HCT116 (cell line): ENCODE data around the gene HIVEP3. TPM values are rescaled to one million over a fixed set of nuclear protein-coding genes. Genes with fewer than 3 reads are reported as not detected.

Experiments used
- ATAC-seq: fragments of 200-7000 bp; cut with Tn5 transposase; 2 replicates; pipeline ENCODE4 v1.9.1; 2020; ENCODE audit warnings: mild to moderate bottlenecking, moderate library complexity
- BruUV-seq: library from RNA; stranded (reverse); fragments of 400-500 nt; replicated peaks from 2 replicates; lab custom pipeline; 2021; lab: Mats Ljungman, UMichigan
- CTCF ChIA-PET: fragments of 300-600 bp; sonication (Branson Sonifier 250); formaldehyde crosslinking; loops from one replicate; lab custom pipeline; 2021; ENCODE audit warnings: antibody characterized with exemption; lab: Charles Lee
- POLR2A ChIA-PET: fragments of 300-600, 350-600 bp; sonication (Branson Sonifier 250); formaldehyde crosslinking; loops from one replicate; lab custom pipeline; 2021; ENCODE audit warnings: antibody characterized with exemption; lab: Charles Lee
- RAD21 ChIA-PET, 2 experiments: fragments of 300-600 bp; sonication (Branson Sonifier 250); formaldehyde crosslinking; loops; one replicate each; lab custom pipeline; 2023; ENCODE audit warnings: low total read pairs in 2 of 2; ENCODE audit not compliant: uncharacterized antibody in 2 of 2, unreplicated experiment in 2 of 2, low non-redundant PET in 1 of 2; lab: Charles Lee
- DNase-seq: peaks from one replicate; pipeline ENCODE4 v3.0.0-alpha.2; 2010; ENCODE audit warnings: low read depth, low spot score
- H2AFZ ChIP-seq: fragments of 200-600 bp; shearing (Covaris generic), sonication (generic); 2 replicates; pipeline ENCODE4 v1.6.1; 2017; ENCODE audit warnings: low read depth, mixed run types, mixed read lengths, antibody characterized with exemption, low read length; ENCODE audit not compliant: poor library complexity, severe bottlenecking
- H3K27ac ChIP-seq: 2 replicates; pipeline ENCODE4 v1.5.1; 2012; ENCODE audit warnings: low read depth, low read length
- H3K27me3 ChIP-seq: fragments of 200-600 bp; sonication (generic); 2 replicates; pipeline ENCODE4 v1.6.1; 2016; ENCODE audit warnings: mixed run types, low read length, mixed read lengths; ENCODE audit not compliant: insufficient read depth
- H3K36me3 ChIP-seq, 2 experiments: fragments of 200-500 bp in 1 of 2; fragments of 200-600 bp in 1 of 2; sonication (Bioruptor generic) in 1 of 2; sonication (generic) in 1 of 2; 2 replicates each; pipeline versions ENCODE4 v1.5.1 to v1.6.1; 2014 to 2016; ENCODE audit warnings: low read length in 2 of 2, inconsistent platforms in 1 of 2, mixed read lengths in 1 of 2, mixed run types in 1 of 2; ENCODE audit not compliant: insufficient read depth in 2 of 2, control insufficient read depth in 1 of 2
- H3K4me1 ChIP-seq, 2 experiments: fragments of 200-600 bp in 1 of 2; sonication (generic) in 1 of 2; 2 replicates each; pipeline versions ENCODE4 v1.5.1 to v1.6.1; 2012 to 2017; ENCODE audit warnings: low read length in 2 of 2, inconsistent platforms in 1 of 2, mild to moderate bottlenecking in 1 of 2, mixed read lengths in 1 of 2, mixed run types in 1 of 2, moderate library complexity in 1 of 2; ENCODE audit not compliant: insufficient read depth in 2 of 2, control insufficient read depth in 1 of 2
- H3K4me2 ChIP-seq: fragments of 200-600 bp; sonication (generic); 2 replicates; pipeline ENCODE4 v1.6.1; 2017; ENCODE audit warnings: mixed run types, low read length, mixed read lengths
- H3K4me3 ChIP-seq, 2 experiments: fragments of 200-600 bp in 1 of 2; sonication (generic) in 1 of 2; replicated peaks in 1 of 2; 2 replicates each; pipeline ENCODE4 v1.5.1; 2011 to 2016; ENCODE audit warnings: low read length in 2 of 2, control low read depth in 1 of 2, low read depth in 1 of 2, mild to moderate bottlenecking in 1 of 2, mixed read lengths in 1 of 2, mixed run types in 1 of 2
- H3K79me2 ChIP-seq: fragments of 200-600 bp; sonication (generic); 2 replicates; pipeline ENCODE4 v1.6.1; 2017; ENCODE audit warnings: mild to moderate bottlenecking, mixed run types, low read length, moderate library complexity, mixed read lengths; ENCODE audit not compliant: insufficient read depth
- H3K9ac ChIP-seq: fragments of 200-600 bp; sonication (generic); 2 replicates; pipeline ENCODE4 v1.6.1; 2016; ENCODE audit warnings: low read length, mixed read lengths
- H3K9me2 ChIP-seq: fragments of 200-600 bp; sonication (generic), shearing (Covaris generic); 2 replicates; pipeline ENCODE4 v1.6.1; 2017; ENCODE audit warnings: mixed run types, mild to moderate bottlenecking, moderate library complexity; ENCODE audit not compliant: insufficient read depth
- H3K9me3 ChIP-seq, 2 experiments: fragments of 200-500 bp in 1 of 2; fragments of 200-600 bp in 1 of 2; sonication (Bioruptor generic) in 1 of 2; sonication (generic) in 1 of 2; 2 replicates each; pipeline ENCODE4 v1.6.1; 2014 to 2017; ENCODE audit warnings: low read length in 2 of 2, mixed read lengths in 2 of 2, inconsistent platforms in 1 of 2, low read depth in 1 of 2, mild to moderate bottlenecking in 1 of 2, mixed run types in 1 of 2, moderate library complexity in 1 of 2; ENCODE audit not compliant: control insufficient read depth in 1 of 2, insufficient read depth in 1 of 2
- H4K20me1 ChIP-seq: fragments of 200-600 bp; sonication (generic), shearing (Covaris generic); 2 replicates; pipeline ENCODE4 v1.6.1; 2017; ENCODE audit warnings: mixed run types, mild to moderate bottlenecking, moderate library complexity; ENCODE audit not compliant: insufficient read depth
- EGR1 ChIP-seq: IDR thresholded peaks from 2 replicates; pipeline ENCODE4 v1.6.1; 2012; ENCODE audit warnings: low read depth
- EZH2 ChIP-seq: fragments of 200-600 bp; sonication (generic); IDR thresholded peaks from 2 replicates; pipeline ENCODE4 v1.6.1; 2017; ENCODE audit warnings: antibody characterized with exemption, mixed run types
- EZH2phosphoT487 ChIP-seq: fragments of 200-600 bp; IDR thresholded peaks from 2 replicates; pipeline ENCODE4 v1.6.1; 2018; ENCODE audit warnings: antibody characterized with exemption, borderline replicate concordance
- RAD21 ChIP-seq: IDR thresholded peaks from 2 replicates; pipeline ENCODE4 v1.6.1; 2012; ENCODE audit warnings: low read depth, mild to moderate bottlenecking
- SP1 ChIP-seq: IDR thresholded peaks from 2 replicates; pipeline ENCODE4 v1.6.1; 2012; ENCODE audit warnings: low read depth
- SRF ChIP-seq: IDR thresholded peaks from 2 replicates; pipeline ENCODE4 v1.6.1; 2012; ENCODE audit warnings: low read depth
- ZFX ChIP-seq: fragments of 450-650 bp; IDR thresholded peaks from 2 replicates; pipeline ENCODE4 v1.6.1; 2017
- intact Hi-C: fragments of 100-400 bp; cut with micrococcal nuclease; formaldehyde crosslinking; loops from 2 replicates; pipeline ENCODE4 v1.10.0; 2022
- total RNA-seq: library from RNA; stranded (reverse); gene quantifications from one replicate; pipeline ENCODE4 v1.2.1, GENCODE V29; 2021; ENCODE audit not compliant: unreplicated experiment
- TF ChIP-seq, protein P1 (sequence below): IDR thresholded peaks from 2 replicates; pipeline ENCODE4 v1.6.1; 2012
- TF ChIP-seq, protein P2 (sequence below), 3 experiments: fragments of 200-600 bp in 1 of 3; sonication (generic) in 1 of 3; IDR thresholded peaks in 2 of 3; conservative IDR thresholded peaks in 1 of 3; 2 replicates each; pipeline ENCODE4 v1.5.1; 2012 to 2017; ENCODE audit warnings: low read depth in 2 of 3, low read length in 2 of 3, antibody characterized with exemption in 1 of 3, borderline replicate concordance in 1 of 3, control low read depth in 1 of 3, mild to moderate bottlenecking in 1 of 3, mixed read lengths in 1 of 3, mixed run types in 1 of 3, moderate library complexity in 1 of 3; ENCODE audit not compliant: insufficient read depth in 1 of 3

The HIVEP3 gene
- total RNA-seq, 1 experiment from 2014 or later = 7.1 TPM

DNA sequence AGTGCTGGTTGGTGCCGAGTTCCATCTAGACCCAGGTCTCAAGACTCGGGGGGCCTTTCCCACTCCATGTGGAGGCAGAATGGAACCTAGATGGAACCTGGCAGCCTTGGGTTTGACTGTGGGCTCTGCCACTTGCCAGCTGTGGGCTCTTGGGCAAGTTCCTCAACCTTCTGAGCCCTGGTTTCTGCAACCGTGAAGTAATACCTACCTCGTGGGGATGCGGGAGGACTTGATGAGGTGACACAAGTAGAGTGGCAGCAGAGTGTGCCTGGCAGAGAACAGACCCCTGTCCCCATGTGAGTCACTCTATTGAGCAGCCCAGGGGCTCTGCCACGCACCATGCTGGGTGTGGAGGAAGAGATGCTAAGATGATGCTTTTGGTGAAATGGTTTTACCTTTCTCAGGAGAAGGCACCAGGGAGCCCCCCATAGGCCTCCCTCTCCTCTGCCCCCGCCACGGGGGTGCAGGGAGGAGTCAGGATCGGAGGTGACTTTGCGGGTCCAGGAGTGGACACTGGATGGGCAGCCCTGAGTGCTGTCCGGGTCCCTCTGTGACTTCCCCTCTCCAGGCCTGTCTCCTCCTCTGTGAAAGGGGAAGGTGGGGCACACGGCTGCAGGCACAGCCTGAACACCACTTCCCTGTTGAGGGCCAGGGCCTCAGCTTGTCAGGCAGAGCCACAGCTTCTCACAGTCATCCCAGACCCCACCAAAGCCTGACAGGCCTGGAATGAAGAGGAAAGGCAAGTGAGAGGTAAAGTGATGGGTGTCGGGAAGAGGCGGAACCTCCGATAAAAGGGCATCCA, 397.6 kb downstream of the HIVEP3 start:
- intact Hi-C loops = no loop called here
- ATAC-seq (no peak), DNase-seq (no peak)
- H3K9me3 ChIP-seq = no peaks in the 10 kb centered on the region
- H3K4me3 ChIP-seq = no peak overlapping the region
- no TSS peak for BruUV-seq
- ChIA-PET CTCF (no interaction called here), RAD21 (no interaction called here), POLR2A (no interaction called here)
- no peaks in the 10 kb centered on the region for H3K27me3 ChIP-seq
- H3K9me2 ChIP-seq = no peaks in the 10 kb centered on the region
- H3K9ac ChIP-seq = no peak overlapping the region
- H3K79me2 ChIP-seq = no peaks in the 10 kb centered on the region
- peaks cover 3 to 7% of the 10 kb centered on the region in 2 experiments; a peak in 3 of 4 replicates for H3K4me1 ChIP-seq
- H3K36me3 ChIP-seq = no peaks in the 10 kb centered on the region
- H3K27ac ChIP-seq = no peak overlapping the region
- H2AFZ ChIP-seq = no peak overlapping the region
- H3K4me2 ChIP-seq = no peak overlapping the region
- H4K20me1 ChIP-seq = no peaks in the 10 kb centered on the region
- TF ChIP-seq SP1 = no peak
- TF ChIP-seq, protein P1, sequence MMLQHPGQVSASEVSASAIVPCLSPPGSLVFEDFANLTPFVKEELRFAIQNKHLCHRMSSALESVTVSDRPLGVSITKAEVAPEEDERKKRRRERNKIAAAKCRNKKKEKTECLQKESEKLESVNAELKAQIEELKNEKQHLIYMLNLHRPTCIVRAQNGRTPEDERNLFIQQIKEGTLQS = no peak

DNA sequence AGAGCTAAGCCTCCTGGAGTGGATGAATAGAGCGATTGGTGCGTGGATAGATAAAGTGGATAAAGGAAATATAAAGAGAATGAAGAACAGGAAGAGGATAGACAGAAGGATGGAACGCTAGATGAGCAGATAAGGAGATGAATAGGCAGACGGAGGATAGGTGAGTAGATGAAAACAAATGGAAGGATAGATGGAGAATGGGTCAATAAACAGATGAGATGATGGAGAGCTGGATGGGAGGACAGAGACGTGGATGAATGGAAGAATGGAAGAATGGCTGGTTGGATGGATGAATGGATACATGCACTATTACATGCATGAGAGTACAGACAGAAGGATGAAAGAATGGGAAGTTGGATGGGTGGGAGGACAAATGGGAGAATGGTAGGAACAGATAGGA, 399.1 kb downstream of the HIVEP3 start:
- CTCF ChIA-PET = no interaction called here
- DNase-seq = no peak
- Histone ChIP-seq H3K36me3 (no peaks in the 10 kb centered on the region), H3K4me3 (no peak overlapping the region), H3K4me2 (no peak overlapping the region)
- no peak for TF ChIP-seq EZH2
- TF ChIP-seq EZH2phosphoT487 = no peak
- no peak for TF ChIP-seq ZFX
- TF ChIP-seq SRF = no peak
- TF ChIP-seq RAD21 = no peak
- TF ChIP-seq, protein P2, sequence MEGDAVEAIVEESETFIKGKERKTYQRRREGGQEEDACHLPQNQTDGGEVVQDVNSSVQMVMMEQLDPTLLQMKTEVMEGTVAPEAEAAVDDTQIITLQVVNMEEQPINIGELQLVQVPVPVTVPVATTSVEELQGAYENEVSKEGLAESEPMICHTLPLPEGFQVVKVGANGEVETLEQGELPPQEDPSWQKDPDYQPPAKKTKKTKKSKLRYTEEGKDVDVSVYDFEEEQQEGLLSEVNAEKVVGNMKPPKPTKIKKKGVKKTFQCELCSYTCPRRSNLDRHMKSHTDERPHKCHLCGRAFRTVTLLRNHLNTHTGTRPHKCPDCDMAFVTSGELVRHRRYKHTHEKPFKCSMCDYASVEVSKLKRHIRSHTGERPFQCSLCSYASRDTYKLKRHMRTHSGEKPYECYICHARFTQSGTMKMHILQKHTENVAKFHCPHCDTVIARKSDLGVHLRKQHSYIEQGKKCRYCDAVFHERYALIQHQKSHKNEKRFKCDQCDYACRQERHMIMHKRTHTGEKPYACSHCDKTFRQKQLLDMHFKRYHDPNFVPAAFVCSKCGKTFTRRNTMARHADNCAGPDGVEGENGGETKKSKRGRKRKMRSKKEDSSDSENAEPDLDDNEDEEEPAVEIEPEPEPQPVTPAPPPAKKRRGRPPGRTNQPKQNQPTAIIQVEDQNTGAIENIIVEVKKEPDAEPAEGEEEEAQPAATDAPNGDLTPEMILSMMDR (IDR thresholded peaks at IDR 0.05 in 2 of 3, conservative IDR thresholded peaks at IDR 0.05 in 1 of 3; ENCODE audit: borderline replicate concordance in 1 of 3, insufficient read depth in 1 of 3, low read depth in 2 of 3, low read length in 2 of 3) = no peak
- no peak for TF ChIP-seq EGR1
- TF ChIP-seq, all 23 proteins: peak for 0
- H4K20me1 ChIP-seq = no peaks in the 10 kb centered on the region
- intact Hi-C loops = no loop called here
- H3K9me3 ChIP-seq = no peaks in the 10 kb centered on the region
- H3K9me2 ChIP-seq = no peaks in the 10 kb centered on the region
- no peak overlapping the region for H3K9ac ChIP-seq
- H3K27me3 ChIP-seq = no peaks in the 10 kb centered on the region
- H3K27ac ChIP-seq = no peak overlapping the region
- POLR2A ChIA-PET = no interaction called here
- H2AFZ ChIP-seq = no peak overlapping the region
- RAD21 ChIA-PET = no interaction called here
- BruUV-seq = no TSS peak
- no peaks in the 10 kb centered on the region for H3K79me2 ChIP-seq
- peaks cover 16 to 22% of the 10 kb centered on the region in 2 experiments for H3K4me1 ChIP-seq
- ATAC-seq = no peak
